HG02763 (cell line): ENCODE data around the gene EFCAB10.
"Not testable (repeated sequence)": the region's sequence is repeated elsewhere in the genome, so short reads cannot be mapped to it uniquely, and the experiment has no call there.

Experiments
- ATAC-seq: cut with Tn5 transposase; IDR thresholded peaks from one replicate; pipeline ENCODE4 v1.9.1; 2021; ENCODE audit warnings: mild to moderate bottlenecking, moderate library complexity; ENCODE audit not compliant: unreplicated experiment

EFCAB10 gene

GRCh38 chr7:105531792-105532671 is 49.3 kb downstream of the EFCAB10 start, which contains the start of gene RINT1:
RINT1 (plus strand) TSS chr7:105532201; CDS start chr7:105532316, 115 bp downstream.
- ATAC-seq = peak; percentile 95

GRCh38 chr7:105530546-105530945 is 50.7 kb downstream of the EFCAB10 start:
- ATAC-seq = no peak

- no peak for ATAC-seq
Measured at GRCh38 chr7:105530126-105530525, 51.2 kb downstream of the EFCAB10 start.

DNA sequence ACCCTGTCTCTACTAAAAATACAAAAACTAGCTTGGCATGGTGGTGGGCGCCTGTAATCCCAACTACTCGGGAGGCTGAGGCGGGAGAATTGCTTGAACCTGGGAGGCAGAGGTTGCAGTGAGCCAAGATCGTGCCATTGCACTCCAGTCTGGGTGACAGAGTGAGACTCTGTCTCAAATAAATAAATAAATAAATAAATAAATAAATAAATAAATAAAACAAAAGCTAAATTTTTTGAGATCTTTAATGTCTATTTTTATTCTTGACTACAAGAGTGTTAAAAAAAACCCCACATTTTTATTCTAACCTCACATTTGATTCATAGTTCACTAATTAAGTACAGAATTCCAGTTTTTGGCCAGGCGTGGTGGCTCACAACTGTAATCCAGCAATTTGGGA is 53.6 kb downstream of the EFCAB10 start:
- ATAC-seq = not testable (repeated sequence)

GRCh38 chr7:105524840-105525239 is 56.5 kb downstream of the EFCAB10 start:
- ATAC-seq = no peak

DNA sequence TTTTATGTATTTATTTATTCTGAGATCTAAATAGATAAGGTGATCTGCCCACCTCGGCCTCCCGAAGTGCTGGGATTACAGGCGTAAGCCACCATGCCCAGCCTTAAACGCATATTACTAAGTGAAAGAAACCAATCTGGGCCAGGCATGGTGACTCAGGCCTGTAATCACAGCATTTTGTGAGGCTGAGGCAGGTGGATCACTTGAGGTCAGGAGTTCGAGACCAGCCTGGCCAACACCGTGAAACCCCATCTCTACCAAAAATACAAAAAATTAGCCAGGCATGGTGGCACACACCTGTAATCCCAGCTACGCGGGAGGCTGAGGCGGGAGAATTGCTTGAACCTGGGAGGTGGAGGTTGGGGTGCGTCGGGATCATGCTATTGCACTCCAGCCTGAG is 56.9 kb downstream of the EFCAB10 start:
- not testable (repeated sequence) for ATAC-seq

GRCh38 chr7:105521717-105522463 is 59.4 kb downstream of the EFCAB10 start, which contains the start of gene PUS7:
PUS7 (minus strand) TSS chr7:105522271; CDS start chr7:105508512, 13,759 bp downstream.
- peak; percentile 85 for ATAC-seq

DNA sequence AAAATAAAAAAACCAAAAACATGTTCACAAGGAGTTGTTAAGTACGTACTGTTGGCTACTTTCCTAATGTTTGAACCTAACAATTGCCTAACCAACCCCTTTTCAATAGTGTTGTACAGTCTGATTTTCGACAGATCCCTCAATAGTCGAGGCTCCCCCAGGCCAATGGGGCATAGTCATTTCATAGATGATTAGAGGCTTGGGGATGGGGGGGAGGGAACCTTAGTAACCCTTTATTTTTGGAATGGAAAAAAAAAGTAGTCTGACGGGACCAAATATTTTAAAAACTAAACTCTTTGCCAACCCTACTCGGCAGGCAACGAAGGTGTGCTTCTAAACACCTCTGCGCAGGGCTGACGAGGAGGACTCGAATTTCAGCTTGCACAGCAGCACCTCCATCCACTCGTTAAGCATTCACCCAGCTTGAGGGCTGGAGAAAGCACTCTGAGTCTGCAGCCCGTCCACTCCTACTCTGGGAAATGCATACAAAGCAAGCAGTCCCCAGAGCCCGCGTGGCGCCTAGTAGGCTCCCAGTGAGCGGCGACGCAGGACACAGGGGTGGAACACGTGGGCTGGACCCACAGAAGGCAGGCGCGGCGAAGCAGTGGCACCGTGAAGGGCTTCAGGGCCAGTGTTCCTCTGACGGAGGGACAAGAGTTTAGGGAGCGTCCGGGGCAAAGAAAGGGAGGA is 60.1 kb downstream of the EFCAB10 start:
- peak; percentile 33 for ATAC-seq

DNA sequence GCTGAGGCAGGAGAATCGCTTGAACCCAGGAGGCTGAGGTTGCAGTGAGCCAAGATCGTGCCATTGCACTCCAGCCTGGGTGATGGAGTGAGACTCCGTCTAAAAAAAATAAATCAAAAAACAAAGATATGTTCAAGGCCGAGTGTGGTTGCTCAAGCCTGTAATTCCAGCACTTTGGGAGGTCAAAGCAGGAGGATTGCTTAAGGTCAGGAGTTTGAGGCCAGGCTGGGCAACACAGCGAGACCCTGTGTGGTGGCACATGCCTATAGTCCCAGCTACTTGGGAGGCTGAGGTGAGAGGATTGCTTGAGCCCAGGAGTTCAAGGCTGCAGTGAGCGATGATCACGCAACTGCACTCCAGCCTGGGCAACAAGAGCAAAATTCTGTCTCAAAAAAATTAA is 60.7 kb downstream of the EFCAB10 start:
- ATAC-seq = not testable (repeated sequence)

- ATAC-seq = no peak
Measured at GRCh38 chr7:105519353-105519752, 61.9 kb downstream of the EFCAB10 start.

DNA sequence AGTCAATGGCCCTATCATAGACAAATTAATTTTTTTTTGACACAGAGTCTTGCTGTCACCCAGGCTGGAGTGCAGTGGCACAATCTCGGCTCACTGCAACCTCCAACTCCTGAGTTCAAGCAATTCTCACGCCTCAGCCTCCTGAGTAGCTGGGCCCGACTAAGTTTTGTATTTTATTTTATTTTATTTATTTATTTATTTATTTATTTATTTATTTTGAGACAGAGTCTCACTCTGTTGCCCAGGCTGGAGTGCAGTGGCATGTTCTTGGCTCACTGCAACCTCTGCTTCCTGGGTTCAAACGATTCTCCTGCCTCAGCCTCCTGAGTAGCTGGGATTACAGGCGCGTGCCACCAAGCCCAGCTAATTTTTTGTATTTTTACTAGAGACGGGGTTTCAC is 65.7 kb downstream of the EFCAB10 start:
- ATAC-seq = not testable (repeated sequence)
